GM12878 (cell line): ENCODE results near the gene SLC6A11. TPM values are rescaled to one million over a fixed set of nuclear protein-coding genes. Genes with fewer than 3 reads are reported as not detected.

Experiments
- ATAC-seq: fragments of 200-7000 bp; cut with Tn5 transposase; 3 replicates; pipeline ENCODE4 v1.9.1; 2020; ENCODE audit warnings: mild to moderate bottlenecking, moderate library complexity
- BruUV-seq: library from RNA; stranded (reverse); fragments of 400-500 nt; replicated peaks from 2 replicates; lab custom pipeline; 2021; lab: Mats Ljungman, UMichigan
- CTCF ChIA-PET: fragments of 300-600 bp; sonication (Branson Sonifier 250); formaldehyde crosslinking; extraction: SDS; loops from one replicate; lab custom pipeline; 2021; ENCODE audit warnings: inconsistent platforms; lab: Yijun Ruan, JAX
- POLR2A ChIA-PET: fragments of 350-600 bp; formaldehyde crosslinking; extraction: SDS; loops from one replicate; lab custom pipeline; 2021; ENCODE audit warnings: inconsistent platforms; lab: Charles Lee
- RAD21 ChIA-PET: fragments of 300-600 bp; sonication (Branson Sonifier 250); formaldehyde crosslinking; loops from one replicate; lab custom pipeline; 2023; ENCODE audit warnings: antibody characterized with exemption; ENCODE audit not compliant: unreplicated experiment; lab: Charles Lee
- SMC1A ChIA-PET: fragments of 300-600 bp; sonication (Branson Sonifier 250); formaldehyde crosslinking; loops from one replicate; lab custom pipeline; 2023; ENCODE audit not compliant: unreplicated experiment, uncharacterized antibody; lab: Charles Lee
- DNase-seq: peaks from one replicate; pipeline ENCODE4 v3.0.0-alpha.2; 2011; ENCODE audit warnings: low read depth, low spot score
- FAIRE-seq: peaks from 3 replicates; lab custom pipeline; 2011; peaks lifted over from hg19 to GRCh38; lab: Jason Lieb, UNC
- H2AFZ ChIP-seq: 2 replicates; pipeline ENCODE4 v1.6.0; 2011; ENCODE audit warnings: low read depth, low read length, control low read depth; ENCODE audit not compliant: control insufficient read depth
- H3K27ac ChIP-seq: 2 replicates; pipeline ENCODE4 v1.5.1; 2011; ENCODE audit warnings: control low read depth; ENCODE audit not compliant: control insufficient read depth, insufficient read depth
- H3K27me3 ChIP-seq, 2 experiments: replicated peaks in 1 of 2; 2 replicates each; pipeline versions ENCODE4 v1.6.0 to v1.6.1; 2011; ENCODE audit warnings: low read length in 1 of 2; ENCODE audit not compliant: control insufficient read depth in 2 of 2, insufficient read depth in 2 of 2
- H3K36me3 ChIP-seq, 2 experiments: 2 replicates each; pipeline ENCODE4 v1.5.1; 2011; ENCODE audit warnings: low read length in 1 of 2; ENCODE audit not compliant: control insufficient read depth in 2 of 2, insufficient read depth in 2 of 2
- H3K4me1 ChIP-seq: 2 replicates; pipeline ENCODE4 v1.6.1; 2011; ENCODE audit warnings: mild to moderate bottlenecking, low read length, moderate library complexity, mixed read lengths; ENCODE audit not compliant: control insufficient read depth, insufficient read depth
- H3K4me2 ChIP-seq: 2 replicates; pipeline ENCODE4 v1.6.0; 2011; ENCODE audit warnings: control low read depth; ENCODE audit not compliant: control insufficient read depth, insufficient read depth
- H3K4me3 ChIP-seq: fragments of 200-600 bp; sonication (generic); 2 replicates; pipeline ENCODE4 v1.5.1; 2016
- H3K79me2 ChIP-seq: 2 replicates; pipeline ENCODE4 v1.6.0; 2011; ENCODE audit warnings: low read length; ENCODE audit not compliant: control insufficient read depth, insufficient read depth
- H3K9ac ChIP-seq: 2 replicates; pipeline ENCODE4 v1.8.0; 2011; ENCODE audit warnings: low read length, control low read depth, mixed read lengths; ENCODE audit not compliant: control insufficient read depth, insufficient read depth
- H3K9me3 ChIP-seq: replicated peaks from 3 replicates; pipeline ENCODE4 v1.5.1; 2011; ENCODE audit warnings: mild to moderate bottlenecking, low read length; ENCODE audit not compliant: control insufficient read depth, insufficient read depth
- H4K20me1 ChIP-seq: 2 replicates; pipeline ENCODE4 v1.6.0; 2011; ENCODE audit not compliant: control insufficient read depth, insufficient read depth
- BHLHE40 ChIP-seq, 2 experiments: fragments of 450-650 bp in 1 of 2; IDR thresholded peaks; 2 replicates each; pipeline ENCODE4 v1.6.1; 2011 to 2017; ENCODE audit warnings: low read depth in 2 of 2, borderline replicate concordance in 1 of 2, improper control_type of control experiment in 1 of 2, low read length in 1 of 2, mild to moderate bottlenecking in 1 of 2
- BMI1 ChIP-seq: fragments of 450-650 bp; IDR thresholded peaks from 2 replicates; pipeline ENCODE4 v1.6.1; 2016; ENCODE audit warnings: mild to moderate bottlenecking, moderate library complexity, borderline replicate concordance
- PAX8 ChIP-seq: fragments of 450-650 bp; IDR thresholded peaks from 2 replicates; pipeline ENCODE4 v1.6.1; 2017; ENCODE audit warnings: mild to moderate bottlenecking, moderate library complexity
- POLR2AphosphoS5 ChIP-seq: IDR thresholded peaks from 2 replicates; pipeline ENCODE4 v1.6.1; 2011; ENCODE audit warnings: mild to moderate bottlenecking, low read length, inconsistent platforms
- ZNF687 ChIP-seq: fragments of 450-650 bp; IDR thresholded peaks from 2 replicates; pipeline ENCODE4 v1.6.1; 2017; ENCODE audit warnings: mild to moderate bottlenecking, moderate library complexity
- WGBS: methylation state at CpG from one replicate; pipeline ENCODE4 v1.1.6; 2016; ENCODE audit warnings: low lambda C conversion rate; ENCODE audit not compliant: insufficient replicate concordance, insufficient coverage; ENCODE audit errors: missing lambda C conversion rate; 5-methylcytosine and 5-hydroxymethylcytosine counted together
- in situ Hi-C: fragments of 300-500 bp; cut with MboI; formaldehyde crosslinking; loops from 9 replicates; pipeline ENCODE4 v1.14.3; 2018; ENCODE audit warnings: mixed read lengths
- intact Hi-C: fragments of 100-400 bp; cut with micrococcal nuclease; formaldehyde crosslinking; loops from one replicate; pipeline ENCODE4 v1.14.2; 2022; ENCODE audit not compliant: unreplicated experiment
- polyA plus RNA-seq, 11 experiments: library from polyadenylated mRNA; depleted of rRNA in 4 of 11; unstranded in 6 of 11; stranded (reverse) in 5 of 11; fragments of >200 nt; fragmentation: Nextera tagmentation in 4 of 11; fragmentation: Illumina TruSeq in 1 of 11; extraction: Ambion mirVana in 4 of 11; extraction: Trizol in 1 of 11; gene quantifications; 1 replicate in 1 of 11; 2 replicates in 10 of 11; pipeline versions ENCODE4 v1.2.1 to v1.2.3, GENCODE V29; 2011 to 2016; ENCODE audit warnings: inconsistent platforms in 2 of 11, missing spikeins in 2 of 11, low read depth in 1 of 11
- total RNA-seq, 4 experiments: library from RNA; depleted of rRNA in 3 of 4; stranded (reverse); fragments of >200 nt in 3 of 4; fragmentation: Illumina TruSeq in 1 of 4; extraction: Trizol in 1 of 4; gene quantifications; 2 replicates each; pipeline versions ENCODE4 v1.2.1 to v1.2.3, GENCODE V29; 2013 to 2021

Gene SLC6A11
- total and polyA plus RNA-seq, 10 of the 15 experiments (the other 5 are each of a cell fraction or from before 2014, with no cell fraction given), result not detected

- Histone ChIP-seq H3K9me3 (no peaks in the 10 kb centered on the region), H3K4me2 (no peak overlapping the region), H3K4me1 (no peaks in the 10 kb centered on the region), H3K4me3 (no peak overlapping the region), H4K20me1 (no peaks in the 10 kb centered on the region), H3K79me2 (no peaks in the 10 kb centered on the region), H3K9ac (no peak overlapping the region), H3K36me3 (no peaks in the 10 kb centered on the region), H3K27ac (no peak overlapping the region), H3K27me3 (no peaks in the 10 kb centered on the region; a peak in 1 of 4 replicates), H2AFZ (no peak overlapping the region)
- TF ChIP-seq ZNF687 (no peak), BHLHE40 (IDR thresholded peaks at IDR 0.05; ENCODE audit: borderline replicate concordance in 1 of 2, low read depth in 2 of 2, low read length in 1 of 2) (no peak), PAX8 (no peak), BMI1 (no peak), POLR2AphosphoS5 (no peak)
- DNase-seq (no peak), FAIRE-seq (no peak), ATAC-seq (no peak)
- intact Hi-C loops, result no loop called here
- ChIA-PET CTCF (no interaction called here), SMC1A (no interaction called here), RAD21 (no interaction called here), POLR2A (no interaction called here)
- in situ Hi-C loops, result no loop called here
- WGBS, result 3% methylated on average over 7 of the region's 7 CpGs
- BruUV-seq, result no TSS peak
Observed at GRCh38 chr3:10932596-10932995, 116.6 kb downstream of the SLC6A11 start.
